ENCODE data around the gene PDE11A. TPM values are rescaled to one million over a fixed set of nuclear protein-coding genes. Genes with fewer than 3 reads are reported as not detected.

Gene PDE11A
- polyA plus RNA-seq, 2 of the 4 experiments (the other 2 are of a cell fraction), result 3.6 to 5.6 TPM

- DNase-seq (ENCODE audit: low read depth in 1 of 2, low spot score in 1 of 2), result no peak
- Histone ChIP-seq H3K27ac (no peak overlapping the region), H3K4me3 (no peak overlapping the region), H3K4me1 (no peaks in the 10 kb centered on the region), H3K4me2 (no peak overlapping the region), H3K9me3 (no peaks in the 10 kb centered on the region)
- no peak for ATAC-seq
- no peak for TF ChIP-seq KDM5A (IDR thresholded peaks at IDR 0.05)
- no peak for TF ChIP-seq CHD4 (IDR thresholded peaks at IDR 0.05; ENCODE audit: borderline replicate concordance)
- TF ChIP-seq HES2 (IDR thresholded peaks at IDR 0.05), result no peak
- no peak for TF ChIP-seq CHD2 (IDR thresholded peaks at IDR 0.05; ENCODE audit: low read length, partially characterized antibody)
- no peak for TF ChIP-seq MAZ (IDR thresholded peaks at IDR 0.05; ENCODE audit: borderline replicate concordance, low read depth, low read length)
- TF ChIP-seq CTCF (IDR thresholded peaks at IDR 0.05), result no peak
- no peak for TF ChIP-seq CBX8 (IDR thresholded peaks at IDR 0.05)
- no peak for TF ChIP-seq ZNF302 (CRISPR knock-in tag; IDR thresholded peaks at IDR 0.05)
- TF ChIP-seq GATA3 (IDR thresholded peaks at IDR 0.05; ENCODE audit: borderline replicate concordance), result no peak
- TF ChIP-seq RNF2 (IDR thresholded peaks at IDR 0.05; ENCODE audit: borderline replicate concordance, low read depth), result no peak
- TF ChIP-seq, protein P1, sequence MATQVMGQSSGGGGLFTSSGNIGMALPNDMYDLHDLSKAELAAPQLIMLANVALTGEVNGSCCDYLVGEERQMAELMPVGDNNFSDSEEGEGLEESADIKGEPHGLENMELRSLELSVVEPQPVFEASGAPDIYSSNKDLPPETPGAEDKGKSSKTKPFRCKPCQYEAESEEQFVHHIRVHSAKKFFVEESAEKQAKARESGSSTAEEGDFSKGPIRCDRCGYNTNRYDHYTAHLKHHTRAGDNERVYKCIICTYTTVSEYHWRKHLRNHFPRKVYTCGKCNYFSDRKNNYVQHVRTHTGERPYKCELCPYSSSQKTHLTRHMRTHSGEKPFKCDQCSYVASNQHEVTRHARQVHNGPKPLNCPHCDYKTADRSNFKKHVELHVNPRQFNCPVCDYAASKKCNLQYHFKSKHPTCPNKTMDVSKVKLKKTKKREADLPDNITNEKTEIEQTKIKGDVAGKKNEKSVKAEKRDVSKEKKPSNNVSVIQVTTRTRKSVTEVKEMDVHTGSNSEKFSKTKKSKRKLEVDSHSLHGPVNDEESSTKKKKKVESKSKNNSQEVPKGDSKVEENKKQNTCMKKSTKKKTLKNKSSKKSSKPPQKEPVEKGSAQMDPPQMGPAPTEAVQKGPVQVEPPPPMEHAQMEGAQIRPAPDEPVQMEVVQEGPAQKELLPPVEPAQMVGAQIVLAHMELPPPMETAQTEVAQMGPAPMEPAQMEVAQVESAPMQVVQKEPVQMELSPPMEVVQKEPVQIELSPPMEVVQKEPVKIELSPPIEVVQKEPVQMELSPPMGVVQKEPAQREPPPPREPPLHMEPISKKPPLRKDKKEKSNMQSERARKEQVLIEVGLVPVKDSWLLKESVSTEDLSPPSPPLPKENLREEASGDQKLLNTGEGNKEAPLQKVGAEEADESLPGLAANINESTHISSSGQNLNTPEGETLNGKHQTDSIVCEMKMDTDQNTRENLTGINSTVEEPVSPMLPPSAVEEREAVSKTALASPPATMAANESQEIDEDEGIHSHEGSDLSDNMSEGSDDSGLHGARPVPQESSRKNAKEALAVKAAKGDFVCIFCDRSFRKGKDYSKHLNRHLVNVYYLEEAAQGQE (IDR thresholded peaks at IDR 0.05), result no peak
- TF ChIP-seq ZSCAN20 (CRISPR knock-in tag; IDR thresholded peaks at IDR 0.05), result no peak
- no peak for TF ChIP-seq FOSB (CRISPR knock-in tag; IDR thresholded peaks at IDR 0.05)
- TF ChIP-seq, protein P2, sequence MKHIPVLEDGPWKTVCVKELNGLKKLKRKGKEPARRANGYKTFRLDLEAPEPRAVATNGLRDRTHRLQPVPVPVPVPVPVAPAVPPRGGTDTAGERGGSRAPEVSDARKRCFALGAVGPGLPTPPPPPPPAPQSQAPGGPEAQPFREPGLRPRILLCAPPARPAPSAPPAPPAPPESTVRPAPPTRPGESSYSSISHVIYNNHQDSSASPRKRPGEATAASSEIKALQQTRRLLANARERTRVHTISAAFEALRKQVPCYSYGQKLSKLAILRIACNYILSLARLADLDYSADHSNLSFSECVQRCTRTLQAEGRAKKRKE (CRISPR knock-in tag; IDR thresholded peaks at IDR 0.05; ENCODE audit: low read depth), result no peak
- no peak for TF ChIP-seq NR3C1 (IDR thresholded peaks at IDR 0.05)
- TF ChIP-seq HDAC2 (IDR thresholded peaks at IDR 0.05), result no peak
- TF ChIP-seq PHF8 (IDR thresholded peaks at IDR 0.05; ENCODE audit: borderline replicate concordance, low read depth), result no peak
- TF ChIP-seq HOXB13 (CRISPR knock-in tag; IDR thresholded peaks at IDR 0.05; ENCODE audit: low read depth), result no peak
- no peak for TF ChIP-seq RCOR1 (IDR thresholded peaks at IDR 0.05; ENCODE audit: low read depth, low read length)
- no peak for TF ChIP-seq TFCP2L1 (CRISPR knock-in tag; IDR thresholded peaks at IDR 0.05)
- ChIA-PET CTCF (interaction anchor here (0.7 to 5.1 kb wide), 2 partner anchors 12 to 798 kb away, joined by 3 to 30 read pairs; no protein-coding TSS in a partner anchor), POLR2A (no interaction called here)
- no peak for FAIRE-seq
- WGBS (ENCODE audit: missing lambda C conversion rate), result 83% methylated on average over 1 of the region's 1 CpG
These were observed 360.1 kb downstream of the PDE11A start for GRCh38 chr2:177712462-177712861.

- FAIRE-seq (no peak), DNase-seq (ENCODE audit: low read depth in 1 of 2, low spot score in 1 of 2) (no peak), ATAC-seq (no peak)
- no peak overlapping the region for H3K4me3 ChIP-seq
- 70% methylated on average over 9 of the region's 9 CpGs for WGBS (ENCODE audit: missing lambda C conversion rate)
- H3K4me1 ChIP-seq, result no peaks in the 10 kb centered on the region
- CTCF ChIA-PET, result interaction anchor here (5.1 kb wide), 1 partner anchor 13 kb away, joined by 30 read pairs; no protein-coding TSS in a partner anchor
- H3K27ac ChIP-seq, result no peak overlapping the region
- H3K9me3 ChIP-seq, result no peaks in the 10 kb centered on the region
- H3K4me2 ChIP-seq, result no peak overlapping the region
- TF ChIP-seq RNF2 (IDR thresholded peaks at IDR 0.05; ENCODE audit: borderline replicate concordance, low read depth) (no peak), CBX8 (IDR thresholded peaks at IDR 0.05) (no peak), CTCF (IDR thresholded peaks at IDR 0.05) (no peak)
- TF ChIP-seq, protein P2 (CRISPR knock-in tag; IDR thresholded peaks at IDR 0.05; ENCODE audit: low read depth), result no peak
- POLR2A ChIA-PET, result no interaction called here
These were observed 360.9 kb downstream of the PDE11A start for GRCh38 chr2:177711483-177712265.

Measured in A549 (cell line).